ENCODE measurements around the gene NXN. TPM values are rescaled to one million over a fixed set of nuclear protein-coding genes. Genes with fewer than 3 reads are reported as not detected.

NXN gene
- total RNA-seq, 1 donor from 2014 or later, result 51.6 TPM

- Histone ChIP-seq H3K27me3 (no peaks in the 10 kb centered on the region), H3K4me3 (no peak overlapping the region), H3K9me3 (no peaks in the 10 kb centered on the region), H3K4me1 (peaks cover 29% of the 10 kb centered on the region), H3K27ac (no peak overlapping the region), H3K36me3 (no peaks in the 10 kb centered on the region)
- intact Hi-C loops (cut with DNase I), result no loop called here
- TF ChIP-seq CTCF (IDR thresholded peaks at IDR 0.05) (no peak), POLR2AphosphoS5 (IDR thresholded peaks at IDR 0.05; ENCODE audit: insufficient read depth in 1 of 2, low read depth in 1 of 2) (no peak), POLR2A (IDR thresholded peaks at IDR 0.05) (no peak)
- DNase-seq (ENCODE audit: extremely low spot score in 2 of 2), result no peak
These were observed 106.7 kb downstream of the NXN start for GRCh38 chr17:872855-873254.

GRCh38 chr17:871751-872519, 107.6 kb downstream of the NXN start:
- Histone ChIP-seq H3K27ac (no peak overlapping the region), H3K36me3 (no peaks in the 10 kb centered on the region), H3K4me3 (no peak overlapping the region), H3K9me3 (no peaks in the 10 kb centered on the region), H3K4me1 (peaks cover 36% of the 10 kb centered on the region), H3K27me3 (no peaks in the 10 kb centered on the region)
- DNase-seq (ENCODE audit: extremely low spot score in 2 of 2), result no peak
- TF ChIP-seq POLR2A (IDR thresholded peaks at IDR 0.05) (no peak), POLR2AphosphoS5 (IDR thresholded peaks at IDR 0.05; ENCODE audit: insufficient read depth in 1 of 2, low read depth in 1 of 2) (no peak), CTCF (IDR thresholded peaks at IDR 0.05) (no peak)
- intact Hi-C loops (cut with DNase I), result no loop called here

GRCh38 chr17:869567-870525, 109.7 kb downstream of the NXN start:
- H3K27me3 ChIP-seq, result no peaks in the 10 kb centered on the region
- no peak for DNase-seq (ENCODE audit: extremely low spot score in 2 of 2)
- TF ChIP-seq CTCF (IDR thresholded peaks at IDR 0.05) (no peak), POLR2AphosphoS5 (IDR thresholded peaks at IDR 0.05; ENCODE audit: insufficient read depth in 1 of 2, low read depth in 1 of 2) (peak; percentile 40 to 73), POLR2A (IDR thresholded peaks at IDR 0.05) (no peak)
- H3K36me3 ChIP-seq, result no peaks in the 10 kb centered on the region
- peak overlapping the region; percentile 82 for H3K27ac ChIP-seq
- no peaks in the 10 kb centered on the region for H3K9me3 ChIP-seq
- intact Hi-C loops (cut with DNase I), result no loop called here
- H3K4me3 ChIP-seq, result peak overlapping the region; percentile 12 to 26
- peaks cover 48% of the 10 kb centered on the region for H3K4me1 ChIP-seq

- peak in 1 of 2 donors; percentile 98 for DNase-seq (ENCODE audit: extremely low spot score in 2 of 2)
- Histone ChIP-seq H3K4me1 (peaks cover 56% of the 10 kb centered on the region), H3K27ac (peak overlapping the region; percentile 82), H3K4me3 (peak overlapping the region; percentile 12 to 26), H3K27me3 (no peaks in the 10 kb centered on the region), H3K9me3 (no peaks in the 10 kb centered on the region), H3K36me3 (no peaks in the 10 kb centered on the region)
- intact Hi-C loops (cut with DNase I), result no loop called here
- TF ChIP-seq CTCF (IDR thresholded peaks at IDR 0.05) (no peak), POLR2AphosphoS5 (IDR thresholded peaks at IDR 0.05; ENCODE audit: insufficient read depth in 1 of 2, low read depth in 1 of 2) (peak; percentile 47 to 68)
These were observed 110.5 kb downstream of the NXN start for GRCh38 chr17:869086-869485.
